ENCODE measurements around the gene PLCG1.

DNA sequence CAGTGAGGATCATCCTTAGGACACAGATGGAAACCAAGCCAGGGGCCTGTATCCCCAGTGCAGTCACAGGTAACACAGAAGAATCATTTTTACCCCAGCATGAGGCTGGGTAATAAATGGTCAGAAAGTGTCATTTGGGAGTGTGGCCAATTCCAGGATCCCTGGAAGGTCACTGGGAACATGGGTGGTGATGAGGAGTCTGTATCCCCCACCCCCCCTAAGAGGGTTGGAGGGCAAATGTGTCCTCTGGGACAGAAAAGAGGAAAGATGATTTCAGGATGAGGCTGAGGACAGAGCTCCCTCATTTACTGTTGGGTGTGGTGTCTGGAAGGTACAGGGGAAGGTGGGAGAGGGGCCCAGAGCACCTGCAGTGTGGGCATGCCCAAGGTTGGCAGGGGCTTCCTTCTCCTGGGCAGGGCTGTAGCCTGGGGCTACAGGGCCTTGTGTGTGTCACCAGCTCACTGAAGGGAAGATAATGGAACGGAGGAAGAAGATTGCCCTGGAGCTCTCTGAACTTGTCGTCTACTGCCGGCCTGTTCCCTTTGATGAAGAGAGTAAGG lies 34.5 kb downstream of the PLCG1 start:
- TF ChIP-seq CTCF (IDR thresholded peaks at IDR 0.05) (no peak), POLR2A (IDR thresholded peaks at IDR 0.05) (no peak), POLR2AphosphoS5 (IDR thresholded peaks at IDR 0.05) (no peak)

All from upper lobe of left lung (tissue), 4 donors.